Measurements from ENCODE around the gene STX17.

Gene STX17

GRCh38 chr9:99907208-99907532 lies 716 bp downstream of the STX17 start:
- DNase-seq (ENCODE audit: low spot score) = no peak

- no peak for DNase-seq (ENCODE audit: low spot score)
Measured at GRCh38 chr9:99911600-99911999, 5.1 kb downstream of the STX17 start.

GRCh38 chr9:99916650-99917049 lies 10.2 kb downstream of the STX17 start:
- DNase-seq (ENCODE audit: low spot score) = no peak

- no peak for DNase-seq (ENCODE audit: low spot score)
Measured at GRCh38 chr9:99918134-99918533, 11.7 kb downstream of the STX17 start.

DNA sequence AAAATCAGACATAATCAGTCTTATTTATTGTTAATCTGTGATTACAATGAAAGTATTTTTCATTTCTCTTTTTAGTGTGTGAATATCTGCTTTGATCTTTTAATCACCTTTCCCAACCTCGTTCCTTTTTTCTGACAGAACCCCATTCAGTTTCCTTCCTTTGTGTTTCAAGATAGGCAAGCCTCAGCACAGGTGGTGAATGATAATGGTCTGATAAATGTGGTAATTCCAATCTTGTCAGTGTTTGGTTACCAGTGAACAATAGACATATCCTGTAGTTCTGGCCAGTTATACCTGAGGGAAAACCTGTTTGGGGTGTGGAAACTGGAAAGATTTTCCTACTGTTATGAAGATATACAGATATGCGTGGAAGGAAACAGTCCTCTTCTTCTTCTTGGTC lies 13.5 kb downstream of the STX17 start:
- no peak for DNase-seq (ENCODE audit: low spot score)

GRCh38 chr9:99921875-99922710 lies 15.6 kb downstream of the STX17 start:
- no peak for DNase-seq (ENCODE audit: low spot score)

- no peak for DNase-seq (ENCODE audit: low spot score)
Measured at GRCh38 chr9:99922711-99923030, 16.2 kb downstream of the STX17 start.

DNA sequence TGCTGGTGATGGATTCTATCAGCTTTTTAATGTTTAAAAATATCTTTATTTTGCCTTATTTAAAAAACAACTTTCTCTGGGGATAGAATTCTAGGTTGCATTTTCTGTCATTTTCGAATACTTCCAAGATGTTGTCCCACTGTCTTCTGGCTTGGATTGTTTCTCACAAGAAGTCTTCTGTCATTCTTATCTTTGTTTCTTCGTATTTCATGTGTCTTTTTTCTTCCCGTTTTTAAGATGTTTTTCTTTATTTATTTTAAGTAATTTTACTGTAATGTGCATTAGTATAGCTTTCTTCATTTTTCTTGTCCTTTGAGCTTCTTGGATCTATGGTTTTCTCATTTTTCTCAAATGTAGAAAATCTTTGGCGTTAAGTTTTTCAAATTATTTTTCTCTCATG lies 19.1 kb downstream of the STX17 start:
- no peak for DNase-seq (ENCODE audit: low spot score)

- no peak for DNase-seq (ENCODE audit: low spot score)
Measured at GRCh38 chr9:99929652-99930051, 23.2 kb downstream of the STX17 start.

- no peak for DNase-seq (ENCODE audit: low spot score)
Measured at GRCh38 chr9:99931155-99931840, 24.8 kb downstream of the STX17 start.

DNA sequence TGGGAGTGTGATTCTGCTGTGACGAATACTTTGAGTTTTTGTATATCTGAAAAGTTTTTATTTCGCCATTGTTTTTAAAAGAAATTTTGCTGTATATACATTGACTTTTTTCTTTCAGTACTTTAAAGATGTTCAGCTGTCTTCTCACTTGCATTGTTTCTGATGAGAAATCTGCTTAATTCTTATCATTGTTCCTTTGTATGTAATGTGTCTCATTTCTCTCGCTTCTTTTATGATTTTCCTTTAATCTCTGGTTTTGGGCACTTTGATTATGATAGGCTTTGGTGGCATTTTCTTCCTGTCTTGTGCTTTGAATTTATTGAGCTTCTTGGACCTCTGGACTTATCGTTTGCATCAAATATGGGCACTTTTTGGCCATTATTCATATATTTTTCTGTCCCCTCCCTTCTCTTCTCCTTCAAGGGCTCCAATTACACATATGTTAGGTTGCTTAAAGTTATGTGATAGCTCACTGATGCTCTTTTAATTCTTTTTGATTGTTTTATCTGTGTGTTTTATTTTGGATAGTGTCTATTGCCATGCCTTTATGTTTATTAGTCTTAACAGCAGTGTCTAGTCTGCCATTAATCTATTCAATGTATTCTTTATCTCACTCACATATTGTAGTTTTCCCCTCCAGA lies 30.6 kb downstream of the STX17 start:
- no peak for DNase-seq (ENCODE audit: low spot score)

- peak; percentile 9 for DNase-seq (ENCODE audit: low spot score)
Measured at GRCh38 chr9:99947395-99947794, 40.9 kb downstream of the STX17 start.

DNA sequence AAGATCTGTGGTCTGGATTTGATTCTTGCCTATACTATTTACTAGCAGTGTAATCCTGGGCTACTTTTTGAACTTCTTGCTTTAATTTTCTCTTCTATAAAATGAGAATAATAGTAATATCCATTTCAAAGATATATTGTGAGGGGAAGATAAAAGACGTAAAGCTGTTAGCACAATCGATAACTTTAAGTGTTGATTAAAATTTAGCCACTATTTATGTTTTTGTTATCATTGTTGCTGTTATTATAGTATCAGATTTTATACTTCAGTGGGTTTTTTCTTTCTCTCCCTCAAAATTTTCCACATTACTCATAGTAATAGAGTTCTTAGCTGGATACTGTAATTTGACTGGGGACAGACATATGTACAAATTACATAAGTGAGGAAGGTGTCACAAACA lies 42.0 kb downstream of the STX17 start:
- no peak for DNase-seq (ENCODE audit: low spot score)

DNA sequence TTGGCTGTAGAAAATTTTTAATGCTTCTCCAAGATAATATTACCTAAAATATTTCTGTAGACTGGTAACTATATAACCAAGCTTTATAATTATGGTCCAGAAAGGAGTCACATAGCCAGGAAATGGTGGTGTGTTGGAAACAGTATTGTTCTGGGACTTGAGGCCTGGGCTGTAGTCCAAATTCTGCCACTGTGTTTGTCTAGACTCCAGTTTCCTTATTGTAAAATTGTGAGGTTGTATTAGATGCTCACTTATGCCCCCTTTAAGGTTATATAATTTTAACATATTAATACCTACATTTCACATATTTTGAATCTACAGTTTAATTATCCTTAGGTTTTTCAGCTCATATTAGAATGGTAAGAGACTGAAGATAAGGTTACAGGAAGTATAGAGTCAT lies 42.4 kb downstream of the STX17 start:
- DNase-seq (ENCODE audit: low spot score) = no peak

DNA sequence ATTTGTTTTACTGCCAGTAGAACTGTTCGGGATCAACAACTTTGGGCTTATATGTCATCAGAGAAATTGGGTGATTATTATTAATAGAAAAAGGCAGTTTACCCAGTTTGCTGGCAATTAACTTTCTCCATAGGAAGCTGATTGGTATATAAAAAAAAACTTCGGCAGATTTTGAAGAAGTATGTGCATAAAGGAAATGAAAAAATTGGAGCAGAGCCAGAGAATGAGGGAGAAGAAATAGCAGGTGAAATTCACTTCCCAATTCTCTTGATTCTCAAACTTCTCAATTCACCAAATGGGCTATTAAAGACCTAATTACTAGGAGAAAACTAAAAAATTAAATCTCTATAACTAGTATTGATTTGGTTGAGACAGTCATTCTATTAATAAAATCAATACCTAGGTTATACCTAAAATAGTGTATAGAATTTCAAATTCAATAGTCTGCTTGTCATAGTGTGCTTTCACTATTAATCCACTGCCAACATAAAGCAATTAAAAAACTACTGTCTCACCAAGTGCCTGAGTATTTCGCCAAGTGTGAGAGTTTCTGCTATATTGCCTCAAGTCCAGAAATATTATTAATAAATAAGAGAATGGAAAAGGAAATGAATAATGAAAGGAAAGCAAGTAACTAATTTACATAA lies 47.5 kb downstream of the STX17 start:
- DNase-seq (ENCODE audit: low spot score) = no peak

DNA sequence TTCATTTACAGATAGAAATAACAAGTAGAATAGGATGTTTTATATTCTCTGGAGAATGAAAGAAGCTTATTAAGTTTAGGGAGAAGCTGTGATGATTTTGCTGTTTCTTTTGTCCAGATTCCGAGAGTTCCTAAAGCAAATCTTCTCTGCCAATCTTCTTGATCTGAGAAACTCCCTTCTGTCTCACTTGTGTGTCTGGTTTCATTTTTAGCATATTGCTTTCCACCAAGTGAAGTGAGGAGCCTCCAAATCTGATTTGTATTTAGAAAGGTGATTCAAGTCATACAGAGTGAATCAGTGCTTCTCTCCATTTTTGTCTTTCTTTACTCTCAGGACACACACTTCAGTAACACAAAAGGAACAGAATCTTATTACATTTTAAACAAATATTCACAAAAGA lies 48.4 kb downstream of the STX17 start:
- no peak for DNase-seq (ENCODE audit: low spot score)

DNA sequence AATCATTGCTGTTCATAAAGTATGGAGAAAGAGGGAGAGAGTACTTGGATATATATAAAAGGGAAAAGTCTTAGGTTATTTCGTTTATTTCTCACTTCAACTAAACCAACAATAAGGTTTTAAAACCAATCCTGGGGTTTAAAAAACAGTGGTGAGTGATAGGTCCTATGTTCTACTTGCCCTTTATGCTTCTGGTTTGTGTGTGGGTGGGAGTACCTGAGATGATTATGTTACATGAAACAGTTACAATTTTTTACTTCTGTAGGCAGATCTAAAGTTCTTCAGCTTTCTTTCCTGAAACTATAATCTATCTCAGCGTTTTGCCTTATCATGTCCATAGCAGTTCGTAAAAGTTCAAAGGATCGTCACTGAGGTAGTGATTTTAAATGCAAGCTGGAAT lies 49.2 kb downstream of the STX17 start:
- DNase-seq (ENCODE audit: low spot score) = no peak

GRCh38 chr9:99962680-99963261 lies 56.3 kb downstream of the STX17 start:
- no peak for DNase-seq (ENCODE audit: low spot score)

DNA sequence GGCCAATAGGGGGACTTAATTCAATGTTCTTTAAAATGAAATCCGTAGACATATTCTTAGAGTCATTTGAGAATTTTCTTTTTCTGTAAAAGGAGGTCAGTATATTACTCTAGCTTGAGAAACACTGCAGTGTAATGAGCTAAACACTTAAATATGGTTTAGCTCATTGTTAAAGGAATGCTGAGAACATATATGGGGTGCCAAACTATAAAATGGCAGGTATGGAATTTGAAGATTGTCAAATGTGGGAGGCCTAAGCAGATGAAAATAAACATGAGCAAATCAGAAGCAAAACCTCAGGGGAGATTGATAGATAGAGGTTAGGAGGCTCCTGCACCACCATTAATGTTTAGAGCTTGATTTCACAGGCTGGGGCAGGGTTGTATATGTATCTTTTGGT lies 57.9 kb downstream of the STX17 start:
- no peak for DNase-seq (ENCODE audit: low spot score)

DNA sequence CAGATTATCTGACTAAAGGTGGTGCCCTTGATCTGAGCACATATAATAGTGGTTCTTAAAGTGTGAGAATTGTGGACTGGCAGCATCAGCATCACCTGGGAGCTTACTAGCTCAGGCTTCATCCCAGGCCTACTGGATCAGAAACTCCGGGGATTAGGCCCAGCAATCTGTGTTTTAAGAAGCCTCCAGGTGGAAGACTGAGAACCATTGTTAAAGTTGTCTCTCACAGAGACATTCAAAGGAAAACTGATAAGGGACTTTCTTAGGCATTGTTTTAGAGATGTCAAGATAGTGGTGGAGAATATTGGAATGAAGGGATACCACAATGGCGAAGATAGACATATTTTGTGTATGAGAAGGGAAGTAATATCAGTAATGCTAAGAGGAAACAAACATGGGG lies 59.5 kb downstream of the STX17 start:
- DNase-seq (ENCODE audit: low spot score) = no peak

- peak; percentile 76 for DNase-seq (ENCODE audit: low spot score)
Measured at GRCh38 chr9:99966716-99967115, 60.3 kb downstream of the STX17 start.

DNA sequence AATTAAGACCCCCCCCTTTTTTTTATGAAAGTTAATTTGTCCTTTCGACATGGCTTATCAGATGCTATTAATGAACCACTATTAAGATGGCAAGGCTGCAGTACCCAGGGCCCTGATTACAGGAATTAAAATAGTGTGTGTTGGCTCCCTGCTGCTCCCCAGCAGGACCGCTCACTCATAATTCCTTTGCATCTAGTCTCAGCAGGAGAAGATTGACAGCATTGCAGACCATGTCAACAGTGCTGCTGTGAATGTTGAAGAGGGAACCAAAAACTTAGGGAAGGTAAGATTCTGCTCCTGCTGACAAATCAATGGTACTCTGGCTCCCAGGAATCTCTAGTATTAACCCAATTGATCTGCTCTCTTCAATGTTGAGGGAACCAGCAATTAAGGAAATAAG lies 61.0 kb downstream of the STX17 start:
- DNase-seq (ENCODE audit: low spot score) = peak; percentile 26

- DNase-seq (ENCODE audit: low spot score) = no peak
Measured at GRCh38 chr9:99970481-99970880, 64.0 kb downstream of the STX17 start.

Data from iPS-NIHi11 (cell line).